Measurements from ENCODE around the gene PCDHGA1.
"Not testable (repeated sequence)": the region's sequence is repeated elsewhere in the genome, so short reads cannot be mapped to it uniquely, and the experiment has no call there.

The PCDHGA1 gene

GRCh38 chr5:141349917-141350619 is 19.8 kb downstream of the PCDHGA1 start, which contains the start of gene PCDHGB1:
TSS of gene PCDHGB1 (plus strand) at chr5:141350099. CDS start at chr5:141350261, 162 bp downstream.
- DNase-seq = no peak

DNA sequence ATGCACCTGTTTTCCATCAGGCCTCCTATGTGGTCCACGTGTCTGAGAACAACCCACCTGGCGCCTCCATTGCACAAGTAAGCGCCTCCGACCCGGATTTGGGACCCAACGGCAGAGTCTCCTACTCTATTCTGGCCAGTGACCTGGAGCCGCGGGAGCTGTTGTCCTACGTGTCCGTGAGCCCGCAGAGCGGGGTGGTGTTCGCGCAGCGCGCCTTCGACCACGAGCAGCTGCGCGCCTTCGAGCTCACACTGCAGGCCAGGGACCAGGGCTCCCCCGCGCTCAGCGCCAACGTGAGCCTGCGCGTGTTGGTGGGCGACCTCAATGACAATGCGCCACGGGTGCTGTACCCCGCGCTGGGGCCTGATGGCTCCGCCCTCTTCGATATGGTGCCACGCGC is 21.3 kb downstream of the PCDHGA1 start:
- no peak for DNase-seq

DNA sequence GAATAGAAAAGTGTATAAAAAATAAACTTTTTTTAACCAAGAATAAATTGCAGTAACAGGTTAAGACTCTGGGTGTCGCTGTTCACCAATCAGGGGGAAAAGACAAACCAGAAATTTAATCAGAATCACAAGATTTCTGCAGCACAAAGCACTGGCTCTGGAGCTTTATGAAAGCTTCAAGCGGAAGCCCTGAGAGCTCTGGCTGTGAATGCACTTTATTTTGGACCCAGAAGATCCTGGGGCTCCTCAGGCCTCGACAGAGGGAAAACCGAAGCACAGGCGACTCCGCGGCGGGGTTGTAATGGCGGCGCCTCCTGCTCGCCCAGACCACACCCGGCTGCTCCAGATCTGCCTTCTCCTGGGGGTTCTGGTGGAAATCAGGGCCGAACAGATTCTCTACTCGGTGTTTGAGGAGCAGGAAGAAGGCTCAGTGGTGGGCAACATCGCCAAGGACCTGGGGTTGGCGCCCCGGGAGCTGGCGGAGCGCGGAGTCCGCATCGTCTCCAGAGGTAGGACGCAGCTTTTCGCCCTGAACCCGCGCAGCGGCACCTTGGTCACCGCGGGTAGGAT is 24.7 kb downstream of the PCDHGA1 start, which contains the start of gene PCDHGA4:
PCDHGA4 (plus strand) TSS at position 122 of the 570 bp plus-strand sequence; CDS start at position 209, 87 bp downstream.
- no peak for DNase-seq

GRCh38 chr5:141355641-141356040 is 25.3 kb downstream of the PCDHGA1 start:
- no peak for DNase-seq

DNA sequence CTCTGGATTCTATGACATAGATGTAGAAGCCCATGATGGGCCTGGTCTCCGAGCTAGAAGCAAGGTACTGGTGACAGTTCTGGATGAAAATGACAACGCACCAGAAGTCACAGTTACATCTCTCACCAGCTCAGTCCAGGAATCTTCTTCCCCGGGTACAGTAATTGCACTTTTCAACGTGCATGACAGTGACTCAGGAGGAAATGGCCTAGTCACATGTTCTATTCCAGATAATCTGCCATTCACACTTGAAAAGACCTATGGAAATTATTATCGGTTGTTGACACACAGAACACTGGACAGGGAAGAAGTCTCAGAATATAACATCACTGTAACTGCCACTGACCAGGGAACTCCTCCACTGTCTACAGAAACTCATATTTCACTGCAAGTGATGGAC is 25.8 kb downstream of the PCDHGA1 start:
- DNase-seq = no peak

DNA sequence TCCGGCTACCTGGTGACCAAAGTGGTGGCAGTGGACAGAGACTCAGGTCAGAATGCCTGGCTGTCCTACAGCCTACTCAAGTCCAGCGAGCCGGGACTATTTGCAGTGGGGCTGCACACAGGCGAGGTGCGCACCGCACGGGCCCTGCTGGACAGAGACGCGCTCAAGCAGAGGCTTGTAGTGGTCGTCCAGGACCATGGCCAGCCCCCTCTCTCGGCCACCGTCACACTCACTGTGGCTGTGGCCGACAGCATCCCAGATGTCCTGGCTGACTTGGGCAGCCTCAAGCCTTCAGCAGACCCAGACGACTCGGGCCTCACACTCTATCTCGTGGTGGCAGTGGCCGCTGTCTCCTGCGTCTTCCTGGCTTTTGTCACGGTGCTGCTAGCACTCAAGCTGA is 26.6 kb downstream of the PCDHGA1 start:
- DNase-seq = no peak

DNA sequence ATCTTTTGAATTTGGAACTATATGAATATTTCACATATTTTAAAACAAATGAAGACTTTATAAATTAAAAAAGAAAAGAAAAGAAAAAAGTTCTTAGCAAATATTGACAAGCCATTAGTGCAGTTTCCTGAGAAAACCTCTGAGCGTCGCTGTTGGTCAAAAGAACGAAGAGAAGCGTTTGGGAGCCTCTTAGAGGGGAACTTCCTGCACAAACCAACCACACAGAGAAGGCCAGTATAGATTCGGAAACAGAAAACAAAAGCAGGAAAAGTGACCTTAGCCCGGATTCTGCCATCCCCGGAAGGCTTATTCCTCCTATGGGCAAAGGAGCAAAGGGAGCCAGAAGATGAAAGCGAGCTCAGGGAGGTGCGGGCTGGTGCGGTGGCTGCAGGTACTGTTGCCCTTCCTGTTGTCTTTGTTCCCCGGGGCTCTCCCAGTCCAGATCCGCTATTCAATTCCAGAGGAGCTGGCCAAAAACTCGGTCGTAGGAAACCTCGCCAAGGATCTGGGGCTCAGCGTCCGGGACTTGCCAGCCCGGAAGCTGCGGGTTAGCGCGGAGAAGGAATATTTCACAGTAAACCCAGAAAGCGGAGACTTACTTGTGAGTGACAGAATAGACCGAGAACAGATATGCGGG is 29.6 kb downstream of the PCDHGA1 start, which contains the start of gene PCDHGB2:
PCDHGB2 (plus strand) TSS at position 205 of the 637 bp plus-strand sequence; CDS start at position 347, 142 bp downstream.
- DNase-seq = peak; percentile 3

DNA sequence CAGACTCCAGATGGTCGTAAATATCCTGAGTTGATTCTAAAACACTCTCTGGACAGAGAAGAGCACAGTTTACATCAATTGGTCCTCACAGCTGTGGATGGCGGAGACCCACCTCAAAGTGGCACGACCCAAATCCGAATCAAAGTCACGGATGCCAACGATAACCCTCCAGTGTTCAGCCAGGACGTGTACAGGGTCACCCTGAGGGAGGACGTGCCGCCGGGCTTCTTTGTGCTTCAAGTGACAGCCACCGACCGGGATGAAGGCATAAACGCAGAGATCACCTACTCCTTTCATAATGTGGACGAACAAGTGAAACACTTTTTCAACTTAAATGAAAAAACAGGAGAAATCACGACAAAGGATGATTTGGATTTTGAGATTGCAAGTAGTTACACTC is 30.4 kb downstream of the PCDHGA1 start:
- no peak for DNase-seq

- no peak for DNase-seq
Observed at GRCh38 chr5:141362719-141363118, 32.4 kb downstream of the PCDHGA1 start.

DNA sequence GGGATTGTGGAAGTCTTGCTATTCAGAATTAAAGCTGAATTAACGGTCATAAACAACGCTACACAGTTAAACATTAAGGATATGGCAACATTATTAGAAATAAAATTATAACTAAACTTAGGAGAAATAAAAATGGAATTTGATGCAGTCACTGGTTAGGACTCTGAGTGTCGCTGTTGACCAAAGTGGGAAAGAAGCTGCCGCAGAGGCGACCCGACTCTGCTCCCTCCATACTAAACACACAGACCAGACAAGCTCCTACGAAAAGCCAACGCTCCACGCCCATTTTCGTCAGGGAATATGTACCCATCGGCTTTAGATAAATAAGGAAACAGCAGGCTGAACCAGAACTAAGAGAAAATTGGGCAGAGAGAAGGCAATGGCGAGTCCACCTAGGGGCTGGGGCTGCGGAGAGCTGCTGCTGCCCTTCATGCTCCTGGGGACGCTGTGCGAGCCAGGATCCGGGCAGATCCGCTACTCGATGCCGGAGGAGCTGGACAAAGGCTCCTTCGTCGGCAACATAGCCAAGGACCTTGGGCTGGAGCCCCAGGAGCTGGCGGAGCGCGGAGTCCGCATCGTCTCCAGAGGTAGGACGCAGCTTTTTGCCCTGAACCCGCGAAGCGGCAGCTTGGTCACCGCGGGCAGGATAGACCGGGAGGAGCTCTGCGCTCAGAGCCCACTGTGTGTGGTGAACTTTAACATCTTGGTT is 33.8 kb downstream of the PCDHGA1 start, which contains the start of gene PCDHGA5:
PCDHGA5 (plus strand) TSS at position 211 of the 709 bp plus-strand sequence; CDS start at position 380, 169 bp downstream.
- no peak for DNase-seq

- DNase-seq = no peak
Observed at GRCh38 chr5:141366016-141366896, 35.9 kb downstream of the PCDHGA1 start.

- no peak for DNase-seq
Observed at GRCh38 chr5:141369994-141370848, 39.9 kb downstream of the PCDHGA1 start, which contains the start of gene PCDHGB3. TSS of gene PCDHGB3 (plus strand) at chr5:141370242. CDS start at chr5:141370395, 153 bp downstream.

DNA sequence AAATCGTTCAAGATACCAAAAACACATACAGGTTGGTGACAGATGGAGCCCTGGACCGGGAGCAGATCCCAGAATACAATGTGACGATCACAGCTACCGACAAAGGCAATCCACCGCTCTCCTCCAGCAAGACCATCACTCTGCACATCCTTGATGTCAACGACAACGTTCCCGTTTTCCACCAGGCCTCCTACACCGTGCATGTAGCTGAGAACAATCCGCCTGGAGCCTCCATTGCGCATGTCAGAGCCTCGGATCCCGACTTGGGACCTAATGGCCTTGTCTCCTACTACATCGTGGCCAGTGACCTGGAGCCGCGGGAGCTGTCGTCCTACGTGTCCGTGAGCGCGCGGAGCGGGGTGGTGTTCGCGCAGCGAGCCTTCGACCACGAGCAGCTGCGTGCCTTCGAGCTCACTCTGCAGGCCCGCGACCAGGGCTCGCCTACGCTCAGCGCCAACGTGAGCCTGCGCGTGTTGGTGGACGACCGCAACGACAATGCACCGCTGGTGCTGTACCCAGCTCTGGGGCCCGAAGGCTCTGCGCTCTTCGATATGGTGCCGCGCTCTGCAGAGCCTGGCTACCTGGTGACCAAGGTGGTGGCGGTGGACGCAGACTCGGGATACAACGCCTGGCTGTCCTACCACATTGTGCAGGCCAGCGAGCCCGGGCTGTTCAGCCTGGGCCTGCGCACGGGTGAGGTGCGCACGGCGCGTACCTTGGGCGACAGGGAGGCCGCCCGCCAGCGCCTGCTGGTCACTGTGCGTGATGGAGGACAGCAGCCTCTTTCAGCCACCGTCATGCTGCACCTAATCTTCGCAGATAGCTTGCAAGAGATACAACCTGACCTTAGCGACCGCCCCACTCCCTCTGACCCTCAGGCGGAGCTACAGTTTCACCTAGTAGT is 41.5 kb downstream of the PCDHGA1 start:
- DNase-seq = no peak

GRCh38 chr5:141373673-141374317 is 43.5 kb downstream of the PCDHGA1 start, which contains the start of gene PCDHGA6:
TSS of gene PCDHGA6 (plus strand) at chr5:141373891. CDS start at chr5:141374084, 193 bp downstream.
- DNase-seq = no peak

GRCh38 chr5:141374627-141375026 is 44.3 kb downstream of the PCDHGA1 start:
- DNase-seq = no peak

GRCh38 chr5:141375444-141376155 is 45.3 kb downstream of the PCDHGA1 start:
- not testable (repeated sequence) for DNase-seq

- DNase-seq = no peak
Observed at GRCh38 chr5:141382469-141383294, 52.4 kb downstream of the PCDHGA1 start, which contains the start of gene PCDHGA7. TSS of gene PCDHGA7 (plus strand) at chr5:141382742. CDS start at chr5:141382900, 158 bp downstream.

Data from GF-D8 (cell line).